HUES48 (cell line): ENCODE data around the gene ZFY.
"Not testable (repeated sequence)": the region's sequence is repeated elsewhere in the genome, so short reads cannot be mapped to it uniquely, and the experiment has no call there.

Source experiments
- H3K27ac ChIP-seq: one replicate; pipeline ENCODE4 v1.7.0; 2013; ENCODE audit warnings: low read depth, low read length, inconsistent platforms
- H3K27me3 ChIP-seq: 2 replicates; pipeline ENCODE4 v1.6.1; 2013; ENCODE audit warnings: mild to moderate bottlenecking, low read length; ENCODE audit not compliant: control insufficient read depth, insufficient read depth
- H3K36me3 ChIP-seq: 2 replicates; pipeline ENCODE4 v1.6.1; 2013; ENCODE audit warnings: low read length; ENCODE audit not compliant: control insufficient read depth, insufficient read depth
- H3K4me1 ChIP-seq: 2 replicates; pipeline ENCODE4 v1.6.1; 2013; ENCODE audit warnings: mild to moderate bottlenecking, low read length; ENCODE audit not compliant: control insufficient read depth, insufficient read depth
- H3K4me3 ChIP-seq: 2 replicates; pipeline ENCODE4 v1.5.1; 2013; ENCODE audit warnings: mild to moderate bottlenecking, low read depth, low read length
- H3K9ac ChIP-seq: 2 replicates; pipeline ENCODE4 v1.6.1; 2013; ENCODE audit warnings: mild to moderate bottlenecking, low read depth, low read length, moderate library complexity
- H3K9me3 ChIP-seq: 2 replicates; pipeline ENCODE4 v1.6.1; 2013; ENCODE audit warnings: low read length; ENCODE audit not compliant: control insufficient read depth, insufficient read depth

ZFY gene

GRCh38 chrY:2973110-2973751 is 38.0 kb downstream of the ZFY start:
- Histone ChIP-seq H3K4me1 (no peaks in the 10 kb centered on the region), H3K4me3 (no peak overlapping the region), H3K27ac (no peak overlapping the region), H3K36me3 (no peaks in the 10 kb centered on the region), H3K27me3 (no peaks in the 10 kb centered on the region), H3K9ac (no peak overlapping the region), H3K9me3 (no peaks in the 10 kb centered on the region)

DNA sequence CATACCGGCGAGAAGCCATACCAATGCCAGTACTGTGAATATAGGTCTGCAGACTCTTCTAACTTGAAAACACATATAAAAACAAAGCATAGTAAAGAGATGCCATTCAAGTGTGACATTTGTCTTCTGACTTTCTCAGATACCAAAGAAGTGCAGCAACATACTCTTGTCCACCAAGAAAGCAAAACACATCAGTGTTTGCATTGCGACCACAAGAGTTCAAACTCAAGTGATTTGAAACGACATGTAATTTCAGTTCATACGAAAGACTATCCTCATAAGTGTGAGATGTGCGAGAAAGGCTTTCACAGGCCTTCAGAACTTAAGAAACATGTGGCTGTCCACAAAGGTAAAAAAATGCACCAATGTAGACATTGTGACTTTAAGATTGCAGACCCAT is 44.1 kb downstream of the ZFY start:
- Histone ChIP-seq H3K4me3 (no peak overlapping the region), H3K9me3 (no peaks in the 10 kb centered on the region), H3K27ac (no peak overlapping the region), H3K9ac (no peak overlapping the region), H3K27me3 (no peaks in the 10 kb centered on the region), H3K4me1 (no peaks in the 10 kb centered on the region), H3K36me3 (no peaks in the 10 kb centered on the region)

DNA sequence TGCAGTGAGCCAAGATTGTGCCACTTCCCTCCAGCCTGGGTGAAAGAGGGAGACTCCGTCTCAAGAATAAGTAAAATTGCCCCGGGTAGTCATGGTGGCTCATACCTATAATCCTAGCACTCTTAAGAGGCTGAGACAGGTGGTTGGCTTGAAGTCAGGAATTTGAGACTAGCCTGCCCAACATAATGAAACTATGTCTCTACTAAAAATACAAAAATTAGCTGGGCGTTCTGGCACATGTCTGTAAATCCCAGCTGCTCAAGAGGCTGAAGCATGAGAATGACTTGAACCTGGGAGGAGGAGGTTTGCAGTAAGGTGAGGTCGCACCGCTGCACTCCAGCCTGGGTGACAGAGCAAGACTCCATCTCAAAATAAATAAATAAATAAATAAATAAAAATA is 49.3 kb downstream of the ZFY start:
- Histone ChIP-seq H3K9ac (no peak overlapping the region), H3K4me3 (no peak overlapping the region), H3K27me3 (no peaks in the 10 kb centered on the region), H3K36me3 (no peaks in the 10 kb centered on the region), H3K4me1 (no peaks in the 10 kb centered on the region), H3K9me3 (no peaks in the 10 kb centered on the region), H3K27ac (no peak overlapping the region)

DNA sequence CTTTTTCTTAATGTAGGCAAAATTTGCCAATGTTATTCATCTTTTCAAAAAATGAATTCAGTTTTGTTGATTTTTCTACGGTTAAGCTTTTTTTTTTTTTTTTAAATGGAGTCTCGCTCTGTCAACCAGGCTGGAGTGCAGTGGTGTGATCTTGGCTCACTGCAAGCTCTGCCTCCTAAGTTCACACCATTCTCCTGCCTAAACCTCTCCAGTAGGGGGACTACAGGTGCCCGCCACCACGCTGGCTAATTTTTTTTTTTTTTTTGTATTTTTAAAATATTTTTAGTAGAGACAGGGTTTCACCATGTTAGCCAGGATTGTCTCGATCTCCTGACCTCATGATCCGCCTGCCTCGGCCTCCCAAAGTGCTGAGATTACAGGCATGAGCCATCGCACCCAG is 52.0 kb downstream of the ZFY start:
- not testable (repeated sequence) for H3K4me1 ChIP-seq, H3K9ac ChIP-seq, H3K27me3 ChIP-seq, H3K4me3 ChIP-seq, H3K9me3 ChIP-seq, H3K36me3 ChIP-seq, H3K27ac ChIP-seq

- H3K9ac ChIP-seq, H3K9me3 ChIP-seq, H3K27ac ChIP-seq, H3K4me1 ChIP-seq, H3K36me3 ChIP-seq, H3K4me3 ChIP-seq, H3K27me3 ChIP-seq: not testable (repeated sequence)
Measured at GRCh38 chrY:2997369-2997768, 62.2 kb downstream of the ZFY start.

GRCh38 chrY:3002190-3002589 is 67.0 kb downstream of the ZFY start:
- no peaks in the 10 kb centered on the region for H3K27me3 ChIP-seq
- H3K27ac ChIP-seq = no peak overlapping the region
- H3K4me3 ChIP-seq = no peak overlapping the region

DNA sequence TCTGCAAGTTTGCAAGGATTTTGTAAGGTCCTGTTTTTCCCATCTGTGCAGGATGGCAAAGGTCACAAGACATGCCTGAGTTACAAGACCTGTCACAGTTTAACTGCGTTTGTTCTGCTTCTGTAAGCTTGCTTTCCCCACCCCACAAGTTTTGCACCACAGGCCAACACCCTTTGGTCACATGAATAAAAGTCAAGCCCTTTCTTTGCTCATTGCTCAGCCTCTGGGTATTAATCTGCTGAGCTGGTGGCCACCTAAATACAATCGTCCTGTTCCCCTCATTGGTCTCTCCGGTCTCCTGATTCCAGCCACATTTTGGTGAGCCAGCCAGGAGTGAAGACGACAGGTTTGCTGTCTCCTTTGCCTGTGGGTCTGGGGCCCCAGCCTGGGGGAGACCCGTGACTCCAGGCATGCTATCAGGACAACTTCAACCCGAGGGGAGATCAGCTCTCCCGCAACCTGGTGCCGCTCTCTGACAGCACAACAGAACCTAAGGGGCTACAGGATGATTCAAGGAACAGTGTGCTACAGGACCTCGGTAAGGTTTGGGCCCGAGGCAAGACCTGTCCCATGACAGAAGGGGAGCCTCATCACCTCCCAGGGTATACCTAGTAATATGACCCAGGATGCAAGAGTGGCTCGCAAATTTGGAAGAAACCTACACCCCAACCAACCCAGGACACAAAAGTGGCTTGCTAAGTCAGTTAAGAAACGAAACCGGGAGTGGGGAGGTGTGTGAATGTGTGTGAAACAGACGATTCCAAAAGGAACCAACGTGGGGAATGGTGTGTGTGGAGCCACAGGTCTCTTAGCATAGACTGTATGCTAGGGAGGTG is 67.7 kb downstream of the ZFY start:
- Histone ChIP-seq H3K27me3 (no peaks in the 10 kb centered on the region), H3K4me1 (no peaks in the 10 kb centered on the region), H3K27ac (no peak overlapping the region), H3K9me3 (no peaks in the 10 kb centered on the region), H3K36me3 (no peaks in the 10 kb centered on the region), H3K4me3 (no peak overlapping the region), H3K9ac (no peak overlapping the region)

More at GRCh38 chrY:3002190-3002589, 67.0 kb downstream of the ZFY start:
- Histone ChIP-seq H3K9ac (no peak overlapping the region), H3K36me3 (no peaks in the 10 kb centered on the region), H3K4me1 (no peaks in the 10 kb centered on the region), H3K9me3 (no peaks in the 10 kb centered on the region)

DNA sequence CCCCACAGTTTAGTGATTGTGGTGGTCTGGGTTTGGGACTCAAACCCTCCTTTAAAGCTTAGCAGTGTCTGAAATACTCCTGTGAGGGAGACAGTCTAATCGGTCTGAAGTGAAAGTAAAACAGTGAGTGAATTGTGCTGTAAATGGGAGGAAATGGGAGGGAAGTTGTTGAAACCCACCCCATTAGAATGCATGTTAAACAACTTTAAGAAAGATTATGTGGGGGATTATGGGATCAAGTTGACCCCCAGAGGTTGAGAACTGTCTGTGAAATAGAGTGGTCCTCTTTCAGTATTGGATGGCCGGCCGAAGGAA is 68.3 kb downstream of the ZFY start:
- H3K4me1 ChIP-seq = no peaks in the 10 kb centered on the region
- H3K27me3 ChIP-seq = no peaks in the 10 kb centered on the region
- H3K36me3 ChIP-seq = no peaks in the 10 kb centered on the region
- no peaks in the 10 kb centered on the region for H3K9me3 ChIP-seq
- no peak overlapping the region for H3K4me3 ChIP-seq
- no peak overlapping the region for H3K27ac ChIP-seq
- H3K9ac ChIP-seq = no peak overlapping the region

DNA sequence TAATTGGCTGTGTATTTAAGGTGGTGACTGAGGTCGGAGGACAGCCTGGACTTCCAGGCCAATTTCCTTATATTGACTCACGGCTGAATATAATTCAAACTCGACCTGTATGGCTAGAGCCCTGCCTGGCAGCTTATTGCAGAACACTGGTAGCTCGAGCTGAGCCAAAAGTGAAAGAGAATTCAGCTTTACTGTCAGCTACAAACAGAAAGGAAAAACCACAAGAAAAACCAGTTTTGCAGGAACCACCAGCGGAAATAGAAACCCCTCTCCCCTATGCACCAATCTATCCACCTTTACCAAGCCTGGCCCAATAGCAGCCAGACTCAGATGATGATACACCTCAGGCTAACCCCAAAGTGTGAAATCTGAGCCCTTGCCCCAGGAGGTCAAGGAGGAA is 68.7 kb downstream of the ZFY start:
- H3K4me1 ChIP-seq = no peaks in the 10 kb centered on the region
- H3K36me3 ChIP-seq = no peaks in the 10 kb centered on the region
- H3K9ac ChIP-seq = no peak overlapping the region
- H3K27me3 ChIP-seq = no peaks in the 10 kb centered on the region
- H3K27ac ChIP-seq = no peak overlapping the region
- no peaks in the 10 kb centered on the region for H3K9me3 ChIP-seq
- no peak overlapping the region for H3K4me3 ChIP-seq

GRCh38 chrY:3006031-3006430 is 70.8 kb downstream of the ZFY start:
- H3K4me1 ChIP-seq, H3K27ac ChIP-seq, H3K27me3 ChIP-seq, H3K9ac ChIP-seq, H3K4me3 ChIP-seq, H3K9me3 ChIP-seq, H3K36me3 ChIP-seq: not testable (repeated sequence)

DNA sequence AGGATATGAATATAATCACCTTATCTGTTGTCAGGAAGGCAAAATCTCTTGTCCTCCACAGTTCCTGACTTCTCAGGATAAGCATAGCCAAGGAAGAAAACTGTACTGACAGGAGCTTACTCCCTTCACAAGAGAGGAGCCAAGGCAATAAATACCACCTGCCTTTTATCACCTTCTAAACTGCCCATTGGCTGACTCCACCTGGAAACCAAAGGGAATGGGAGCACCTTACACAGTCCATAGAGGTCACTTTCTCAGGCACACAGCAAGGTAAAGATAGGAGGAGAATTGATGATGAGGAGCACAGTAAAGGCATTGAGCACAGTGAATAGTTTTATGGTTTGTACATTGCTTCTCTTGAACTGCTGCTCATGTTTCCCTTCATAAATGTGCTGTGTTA is 72.8 kb downstream of the ZFY start:
- no peak overlapping the region for H3K4me3 ChIP-seq
- no peaks in the 10 kb centered on the region for H3K9me3 ChIP-seq
- H3K36me3 ChIP-seq = no peaks in the 10 kb centered on the region
- no peak overlapping the region for H3K9ac ChIP-seq
- no peaks in the 10 kb centered on the region for H3K27me3 ChIP-seq
- H3K27ac ChIP-seq = no peak overlapping the region
- no peaks in the 10 kb centered on the region for H3K4me1 ChIP-seq
